ENCODE data around the gene GMPPA. TPM values are rescaled to one million over a fixed set of nuclear protein-coding genes. Genes with fewer than 3 reads are reported as not detected.

Gene GMPPA
- total and polyA plus RNA-seq, 9 of the 15 experiments (the other 6 are each of a cell fraction or from before 2014, with no cell fraction given), result 7.0 to 101 (median 66.7) TPM

DNA sequence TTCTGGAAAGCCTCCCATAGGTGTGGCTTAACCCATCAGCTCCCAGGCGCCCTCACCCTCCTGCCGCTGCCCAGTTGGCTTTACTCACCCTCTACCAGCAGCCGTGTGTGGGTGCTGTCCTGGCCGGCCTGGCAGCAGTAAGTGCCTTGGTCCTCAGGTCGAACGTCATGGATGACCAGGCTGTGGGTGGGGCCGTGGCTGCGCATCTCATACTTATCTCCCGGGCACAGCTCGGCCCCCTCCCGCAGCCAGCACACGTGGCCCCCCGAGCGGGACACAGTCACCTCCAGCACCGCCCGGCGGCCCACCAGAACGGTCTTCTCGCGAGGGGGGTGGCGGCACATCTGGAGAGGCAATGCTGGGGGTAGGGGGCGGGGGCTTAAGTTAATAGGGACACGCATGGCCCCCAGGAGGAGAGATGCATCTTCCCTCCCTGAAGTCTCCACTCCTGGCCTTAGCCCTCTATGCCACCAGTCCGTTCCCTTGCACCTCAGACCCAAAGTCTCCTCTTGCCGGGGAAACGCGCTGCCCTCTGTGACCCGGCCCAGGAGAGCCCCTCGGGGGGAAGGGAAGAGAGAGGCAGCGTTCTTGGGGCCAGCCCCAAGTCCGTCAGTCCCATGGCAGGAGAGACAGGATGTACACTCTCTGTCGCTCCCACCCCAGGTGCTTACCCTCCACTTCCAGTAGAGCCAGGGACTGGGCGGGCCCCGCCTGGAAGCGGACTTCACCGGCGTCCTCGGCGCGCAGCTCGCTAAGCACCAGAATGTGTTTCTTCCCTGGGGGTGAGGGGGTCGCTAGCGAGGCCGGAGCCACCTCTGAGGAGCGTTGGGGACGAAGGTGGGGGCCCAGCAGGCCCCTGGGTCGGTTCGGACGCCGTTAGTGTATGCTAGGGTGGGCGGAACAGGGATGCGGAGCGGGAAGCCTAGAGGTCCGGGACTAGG, 53.0 kb downstream of the GMPPA start (continued):
- TF ChIP-seq, protein P1, sequence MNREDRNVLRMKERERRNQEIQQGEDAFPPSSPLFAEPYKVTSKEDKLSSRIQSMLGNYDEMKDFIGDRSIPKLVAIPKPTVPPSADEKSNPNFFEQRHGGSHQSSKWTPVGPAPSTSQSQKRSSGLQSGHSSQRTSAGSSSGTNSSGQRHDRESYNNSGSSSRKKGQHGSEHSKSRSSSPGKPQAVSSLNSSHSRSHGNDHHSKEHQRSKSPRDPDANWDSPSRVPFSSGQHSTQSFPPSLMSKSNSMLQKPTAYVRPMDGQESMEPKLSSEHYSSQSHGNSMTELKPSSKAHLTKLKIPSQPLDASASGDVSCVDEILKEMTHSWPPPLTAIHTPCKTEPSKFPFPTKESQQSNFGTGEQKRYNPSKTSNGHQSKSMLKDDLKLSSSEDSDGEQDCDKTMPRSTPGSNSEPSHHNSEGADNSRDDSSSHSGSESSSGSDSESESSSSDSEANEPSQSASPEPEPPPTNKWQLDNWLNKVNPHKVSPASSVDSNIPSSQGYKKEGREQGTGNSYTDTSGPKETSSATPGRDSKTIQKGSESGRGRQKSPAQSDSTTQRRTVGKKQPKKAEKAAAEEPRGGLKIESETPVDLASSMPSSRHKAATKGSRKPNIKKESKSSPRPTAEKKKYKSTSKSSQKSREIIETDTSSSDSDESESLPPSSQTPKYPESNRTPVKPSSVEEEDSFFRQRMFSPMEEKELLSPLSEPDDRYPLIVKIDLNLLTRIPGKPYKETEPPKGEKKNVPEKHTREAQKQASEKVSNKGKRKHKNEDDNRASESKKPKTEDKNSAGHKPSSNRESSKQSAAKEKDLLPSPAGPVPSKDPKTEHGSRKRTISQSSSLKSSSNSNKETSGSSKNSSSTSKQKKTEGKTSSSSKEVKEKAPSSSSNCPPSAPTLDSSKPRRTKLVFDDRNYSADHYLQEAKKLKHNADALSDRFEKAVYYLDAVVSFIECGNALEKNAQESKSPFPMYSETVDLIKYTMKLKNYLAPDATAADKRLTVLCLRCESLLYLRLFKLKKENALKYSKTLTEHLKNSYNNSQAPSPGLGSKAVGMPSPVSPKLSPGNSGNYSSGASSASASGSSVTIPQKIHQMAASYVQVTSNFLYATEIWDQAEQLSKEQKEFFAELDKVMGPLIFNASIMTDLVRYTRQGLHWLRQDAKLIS (CRISPR knock-in tag; IDR thresholded peaks at IDR 0.05), result no peak
- TF ChIP-seq, protein P2, sequence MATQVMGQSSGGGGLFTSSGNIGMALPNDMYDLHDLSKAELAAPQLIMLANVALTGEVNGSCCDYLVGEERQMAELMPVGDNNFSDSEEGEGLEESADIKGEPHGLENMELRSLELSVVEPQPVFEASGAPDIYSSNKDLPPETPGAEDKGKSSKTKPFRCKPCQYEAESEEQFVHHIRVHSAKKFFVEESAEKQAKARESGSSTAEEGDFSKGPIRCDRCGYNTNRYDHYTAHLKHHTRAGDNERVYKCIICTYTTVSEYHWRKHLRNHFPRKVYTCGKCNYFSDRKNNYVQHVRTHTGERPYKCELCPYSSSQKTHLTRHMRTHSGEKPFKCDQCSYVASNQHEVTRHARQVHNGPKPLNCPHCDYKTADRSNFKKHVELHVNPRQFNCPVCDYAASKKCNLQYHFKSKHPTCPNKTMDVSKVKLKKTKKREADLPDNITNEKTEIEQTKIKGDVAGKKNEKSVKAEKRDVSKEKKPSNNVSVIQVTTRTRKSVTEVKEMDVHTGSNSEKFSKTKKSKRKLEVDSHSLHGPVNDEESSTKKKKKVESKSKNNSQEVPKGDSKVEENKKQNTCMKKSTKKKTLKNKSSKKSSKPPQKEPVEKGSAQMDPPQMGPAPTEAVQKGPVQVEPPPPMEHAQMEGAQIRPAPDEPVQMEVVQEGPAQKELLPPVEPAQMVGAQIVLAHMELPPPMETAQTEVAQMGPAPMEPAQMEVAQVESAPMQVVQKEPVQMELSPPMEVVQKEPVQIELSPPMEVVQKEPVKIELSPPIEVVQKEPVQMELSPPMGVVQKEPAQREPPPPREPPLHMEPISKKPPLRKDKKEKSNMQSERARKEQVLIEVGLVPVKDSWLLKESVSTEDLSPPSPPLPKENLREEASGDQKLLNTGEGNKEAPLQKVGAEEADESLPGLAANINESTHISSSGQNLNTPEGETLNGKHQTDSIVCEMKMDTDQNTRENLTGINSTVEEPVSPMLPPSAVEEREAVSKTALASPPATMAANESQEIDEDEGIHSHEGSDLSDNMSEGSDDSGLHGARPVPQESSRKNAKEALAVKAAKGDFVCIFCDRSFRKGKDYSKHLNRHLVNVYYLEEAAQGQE (IDR thresholded peaks at IDR 0.05; ENCODE audit: borderline replicate concordance), result no peak
- TF ChIP-seq, protein P2 (CRISPR knock-in tag; IDR thresholded peaks at IDR 0.05; ENCODE audit: low read depth), result no peak
- TF ChIP-seq KDM2B (CRISPR knock-in tag; IDR thresholded peaks at IDR 0.05) (0 out of 2 replicates have a peak, but pooled peaks have one; percentile 28), CBFA2T3 (IDR thresholded peaks at IDR 0.05) (peak; percentile 48), CBX3 (IDR thresholded peaks at IDR 0.05; ENCODE audit: borderline replicate concordance in 1 of 2, low read length in 2 of 2) (no peak), ZNF3 (CRISPR knock-in tag; IDR thresholded peaks at IDR 0.05) (no peak), KDM5B (IDR thresholded peaks at IDR 0.05; ENCODE audit: insufficient replicate concordance, low read depth, low read length) (no peak), BCOR (IDR thresholded peaks at IDR 0.05) (no peak), TOE1 (IDR thresholded peaks at IDR 0.05; ENCODE audit: borderline replicate concordance) (no peak), TOE1 (CRISPR knock-in tag; IDR thresholded peaks at IDR 0.05; ENCODE audit: borderline replicate concordance, low read depth) (no peak)
- TF ChIP-seq, protein P3, sequence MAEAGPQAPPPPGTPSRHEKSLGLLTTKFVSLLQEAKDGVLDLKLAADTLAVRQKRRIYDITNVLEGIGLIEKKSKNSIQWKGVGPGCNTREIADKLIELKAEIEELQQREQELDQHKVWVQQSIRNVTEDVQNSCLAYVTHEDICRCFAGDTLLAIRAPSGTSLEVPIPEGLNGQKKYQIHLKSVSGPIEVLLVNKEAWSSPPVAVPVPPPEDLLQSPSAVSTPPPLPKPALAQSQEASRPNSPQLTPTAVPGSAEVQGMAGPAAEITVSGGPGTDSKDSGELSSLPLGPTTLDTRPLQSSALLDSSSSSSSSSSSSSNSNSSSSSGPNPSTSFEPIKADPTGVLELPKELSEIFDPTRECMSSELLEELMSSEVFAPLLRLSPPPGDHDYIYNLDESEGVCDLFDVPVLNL (CRISPR knock-in tag; IDR thresholded peaks at IDR 0.05; ENCODE audit: low read depth), result no peak

Measured in K562 (cell line).